Measurements from ENCODE around the gene TFF2.

TFF2 gene

DNA sequence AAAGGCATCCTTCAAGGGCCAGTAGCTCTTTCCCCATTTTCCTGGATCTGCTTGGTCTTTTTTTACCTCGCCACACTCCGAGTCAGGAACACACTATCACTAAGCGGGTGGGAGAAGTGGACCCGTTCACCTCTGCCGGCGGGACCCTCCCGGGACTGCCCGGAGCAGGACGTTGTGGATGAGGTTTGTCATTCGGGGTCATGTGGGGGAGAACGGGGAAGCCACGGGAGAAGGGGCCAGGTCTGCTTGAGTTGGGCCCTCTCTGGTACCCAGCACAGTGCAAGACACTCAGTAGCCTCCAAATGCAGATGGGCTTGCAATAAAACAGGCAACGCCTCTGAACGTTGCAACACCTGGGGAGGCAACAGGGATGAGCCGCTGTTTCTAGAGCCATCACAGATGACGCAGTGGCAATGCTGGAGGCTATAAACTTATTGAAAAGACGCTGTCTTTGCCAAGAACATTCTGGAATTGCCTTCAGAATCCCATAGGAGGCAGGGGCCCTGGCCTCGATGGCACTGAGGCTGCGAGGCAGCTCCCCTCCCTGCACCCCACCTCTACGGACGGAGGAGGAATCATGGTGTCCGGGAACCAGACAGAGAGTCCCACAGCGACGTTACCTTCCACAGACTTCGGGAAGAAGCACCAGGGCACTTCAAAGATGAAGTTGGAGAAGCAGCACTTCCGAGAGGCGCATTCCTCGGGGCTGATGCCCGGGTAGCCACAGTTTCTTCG is 3.8 kb downstream of the TFF2 start:
- no peak for DNase-seq (ENCODE audit: low read depth)

DNA sequence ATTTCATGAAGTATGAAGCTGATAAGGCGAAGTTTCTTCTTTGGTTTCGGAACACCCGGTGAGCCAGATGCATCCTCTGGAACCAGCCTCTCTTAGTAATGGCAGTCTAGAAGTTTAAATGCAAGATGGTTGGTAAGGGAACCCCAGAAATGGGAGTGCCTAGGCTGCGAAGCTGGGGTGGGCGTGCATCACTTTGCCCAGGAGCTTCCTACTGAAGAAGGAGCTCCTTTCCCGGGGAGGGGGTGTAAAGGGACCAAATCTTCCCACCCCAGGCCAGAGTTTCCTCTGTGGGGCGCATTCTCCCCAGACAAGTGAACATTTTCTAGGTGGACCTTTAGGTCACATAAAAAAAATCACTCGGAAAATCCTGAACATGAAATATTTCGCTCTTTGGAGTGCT is 4.4 kb downstream of the TFF2 start:
- no peak for DNase-seq (ENCODE audit: low read depth)

DNA sequence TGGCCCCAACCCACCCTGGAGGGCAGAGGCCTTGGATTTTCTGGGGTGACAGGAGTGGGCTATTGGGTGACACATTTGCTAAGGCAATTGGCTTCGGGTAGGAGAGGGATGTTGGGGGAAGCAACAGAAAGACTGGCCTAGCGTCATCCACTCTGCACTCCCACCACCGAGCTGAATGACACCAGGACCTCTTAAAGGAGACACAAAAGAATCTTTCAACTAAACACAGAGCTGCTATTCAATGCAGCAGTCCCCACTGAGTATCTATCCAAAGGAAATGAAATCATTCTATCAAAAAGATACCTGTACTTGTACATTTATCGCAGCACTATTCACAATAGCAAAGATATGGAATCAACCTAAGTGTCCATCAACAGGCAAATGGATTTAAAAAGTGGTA is 6.2 kb downstream of the TFF2 start:
- no peak for DNase-seq (ENCODE audit: low read depth)

DNA sequence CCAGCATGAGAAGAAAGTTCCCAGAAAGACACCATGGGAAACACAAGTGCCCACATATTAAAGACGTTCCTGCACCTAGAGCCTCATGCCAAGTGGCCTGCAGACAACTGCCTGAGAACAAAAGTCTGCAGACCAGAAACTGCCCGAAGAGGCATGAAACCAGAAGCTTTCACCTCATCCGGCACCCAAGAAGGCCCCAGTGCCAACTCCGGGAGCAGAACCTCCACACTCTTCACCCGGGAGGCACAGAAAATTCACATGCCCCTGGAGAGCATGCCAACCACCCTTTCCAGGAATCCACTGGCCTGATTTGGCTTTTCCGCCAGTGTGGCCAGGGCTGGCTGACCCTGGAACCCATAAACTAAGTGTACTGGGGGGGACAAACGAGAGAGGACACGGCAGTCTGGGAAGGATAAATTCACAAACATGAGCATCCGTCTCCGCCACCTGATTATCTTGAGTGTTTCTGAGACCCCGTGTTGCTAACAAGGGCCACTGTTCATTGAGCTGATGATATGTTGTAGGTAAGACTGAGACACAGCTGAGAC is 6.8 kb downstream of the TFF2 start:
- no peak for DNase-seq (ENCODE audit: low read depth)

DNA sequence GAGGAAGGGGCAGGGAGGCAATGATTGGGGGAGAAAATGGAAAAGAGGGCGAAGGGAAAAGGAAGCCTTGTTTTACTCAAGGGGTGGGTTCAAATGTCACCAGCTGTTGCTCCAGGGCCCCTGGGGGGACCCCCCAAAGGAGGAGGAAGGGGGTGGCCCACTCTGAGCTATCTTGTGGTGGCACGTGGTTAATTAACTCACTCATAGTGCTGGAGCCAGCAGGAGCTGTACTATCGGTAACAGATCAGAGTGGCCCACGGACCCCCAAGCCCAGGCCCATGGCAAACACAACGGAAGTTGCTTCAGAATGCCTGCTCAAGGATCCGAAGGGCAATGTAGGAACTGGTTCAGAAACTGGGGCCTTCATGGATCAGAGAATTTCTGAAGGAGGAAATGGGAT is 7.2 kb downstream of the TFF2 start:
- no peak for DNase-seq (ENCODE audit: low read depth)

DNA sequence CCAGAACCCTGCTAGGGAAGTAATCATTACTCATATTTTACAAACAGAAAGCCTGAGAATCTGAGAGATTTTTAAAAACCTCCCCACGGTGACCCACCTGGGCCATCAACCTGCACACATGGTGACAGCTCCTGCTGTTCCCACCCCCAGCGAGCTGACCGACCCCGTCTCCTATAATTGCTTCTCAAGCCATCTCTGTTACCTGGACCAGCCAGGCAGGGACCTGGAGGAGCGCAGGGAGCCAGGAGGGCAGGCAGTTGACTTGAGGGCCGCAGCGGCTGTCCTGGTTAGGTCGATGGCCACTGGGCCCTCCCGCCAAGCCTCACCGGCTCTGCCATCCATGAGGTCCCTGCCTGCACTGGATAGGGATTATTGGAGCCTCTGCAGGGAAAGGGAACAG is 7.7 kb downstream of the TFF2 start:
- no peak for DNase-seq (ENCODE audit: low read depth)

DNA sequence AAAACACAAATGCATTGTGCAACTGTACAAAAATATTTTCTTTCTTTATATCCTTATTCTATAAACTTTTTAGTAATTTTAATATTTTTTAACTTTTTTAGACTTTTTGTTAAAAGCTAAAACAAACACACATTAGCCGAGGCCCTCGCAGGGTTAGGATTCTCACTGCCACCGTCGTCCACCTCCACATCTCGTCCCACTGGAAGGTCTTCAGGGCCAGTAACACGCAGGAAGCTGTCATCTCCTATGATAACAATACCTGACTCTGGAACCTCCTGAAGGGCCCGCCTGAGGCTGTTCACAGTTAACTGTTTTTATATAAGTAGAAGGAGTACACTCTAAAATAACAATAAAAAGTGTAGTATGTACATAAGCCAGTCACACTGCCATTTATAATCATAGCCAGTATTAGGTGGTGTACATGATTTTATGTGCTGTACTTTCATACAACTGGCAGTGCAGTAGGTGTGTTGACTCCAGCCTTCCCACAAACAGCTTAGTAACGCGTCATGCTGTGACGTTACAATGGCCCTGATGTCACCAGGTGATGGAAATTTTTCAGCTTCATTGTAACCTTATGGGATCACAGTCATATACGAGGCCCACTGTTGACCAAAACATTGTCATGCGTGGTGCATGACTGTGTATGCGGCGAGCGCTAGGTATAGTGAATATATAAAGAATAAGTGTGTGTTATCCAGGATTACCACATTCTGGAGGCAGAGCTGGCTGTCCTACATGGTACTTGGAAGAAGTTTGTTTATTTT is 8.8 kb downstream of the TFF2 start:
- DNase-seq (ENCODE audit: low read depth): no peak

DNA sequence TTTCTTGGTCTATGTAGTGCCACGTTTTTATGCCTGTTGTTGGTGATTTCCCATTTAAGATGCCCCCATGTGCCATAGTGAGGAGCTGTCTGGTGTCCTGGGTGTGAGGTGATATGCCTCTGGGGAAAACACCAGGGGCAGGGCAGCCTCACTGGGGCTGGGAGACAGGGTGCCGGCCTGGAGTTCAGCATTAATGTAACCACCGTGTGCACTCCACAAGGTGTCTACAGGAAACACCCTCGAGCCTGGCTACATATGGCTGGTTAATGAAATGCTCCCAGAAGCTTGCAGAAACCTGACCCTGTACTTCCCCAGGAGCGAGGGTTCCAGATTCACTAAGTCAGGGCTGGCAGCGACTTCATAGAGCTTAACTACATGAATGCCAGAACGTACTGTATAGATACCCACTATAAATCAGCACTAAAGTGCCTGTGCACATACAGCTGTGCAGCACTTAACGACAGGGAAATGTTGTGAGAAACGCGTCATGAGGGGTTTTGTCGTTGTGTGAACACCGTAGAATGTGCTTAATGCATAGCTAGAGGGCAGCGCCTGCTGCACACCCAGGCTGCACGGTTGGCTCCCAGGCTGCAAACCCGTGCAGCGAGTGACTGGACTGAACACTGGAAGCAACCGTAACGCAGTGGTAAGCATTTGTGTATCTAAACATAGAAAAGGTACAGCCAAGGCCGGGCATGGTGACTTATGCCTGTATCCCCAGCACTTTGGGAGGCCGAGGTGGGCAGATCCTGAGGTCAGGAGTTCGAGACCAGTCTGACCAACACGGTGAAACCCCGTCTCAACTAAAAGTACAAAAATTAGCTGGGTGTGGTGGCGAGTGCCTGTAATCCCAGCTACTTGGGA is 10.4 kb downstream of the TFF2 start:
- no peak for DNase-seq (ENCODE audit: low read depth)

DNA sequence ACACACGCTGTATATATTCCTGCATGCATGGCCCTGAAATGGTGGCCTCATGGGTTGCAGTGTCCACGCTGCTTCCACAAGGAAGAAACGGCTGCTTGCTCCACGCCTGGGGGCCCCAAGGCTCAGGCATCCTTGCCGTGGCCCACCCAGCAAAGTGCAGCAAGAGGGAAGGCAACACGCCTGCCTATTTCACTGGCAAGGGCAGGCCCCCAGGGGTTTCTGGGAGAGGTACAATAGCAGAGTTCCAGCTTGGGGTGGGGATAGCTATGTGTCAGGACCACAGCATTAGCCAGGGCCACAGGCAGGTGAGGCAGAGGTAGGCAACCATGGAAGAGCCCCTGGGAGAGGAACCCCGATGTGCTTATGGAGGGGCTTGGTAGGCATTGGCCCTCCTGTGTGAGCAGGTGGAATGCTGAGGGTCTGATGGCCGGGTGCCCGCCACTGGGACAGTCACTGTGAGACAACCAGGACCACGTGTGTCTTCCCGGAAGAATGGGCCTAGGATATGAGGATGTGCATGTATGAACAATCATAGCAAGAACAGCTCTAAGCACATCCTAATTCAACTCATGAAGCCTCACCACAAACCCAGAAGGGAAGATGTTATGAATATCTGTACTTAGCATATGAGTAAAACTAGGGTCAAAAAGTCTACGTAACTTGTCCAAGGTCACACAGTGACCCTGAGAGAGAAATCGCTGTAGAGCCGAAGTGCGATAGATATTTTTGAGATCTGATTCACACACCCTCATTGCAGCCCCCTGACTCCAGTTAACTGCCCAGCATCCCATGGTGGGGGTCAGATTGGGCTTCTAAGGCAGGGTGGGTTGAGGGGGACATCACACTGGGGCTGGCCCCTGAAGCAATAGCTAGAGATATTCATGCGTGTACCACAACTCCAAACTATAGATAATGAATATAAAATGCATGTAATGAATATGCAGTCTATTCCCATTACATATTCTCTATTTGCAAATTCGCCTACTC is 11.8 kb downstream of the TFF2 start:
- no peak for DNase-seq (ENCODE audit: low read depth)

DNA sequence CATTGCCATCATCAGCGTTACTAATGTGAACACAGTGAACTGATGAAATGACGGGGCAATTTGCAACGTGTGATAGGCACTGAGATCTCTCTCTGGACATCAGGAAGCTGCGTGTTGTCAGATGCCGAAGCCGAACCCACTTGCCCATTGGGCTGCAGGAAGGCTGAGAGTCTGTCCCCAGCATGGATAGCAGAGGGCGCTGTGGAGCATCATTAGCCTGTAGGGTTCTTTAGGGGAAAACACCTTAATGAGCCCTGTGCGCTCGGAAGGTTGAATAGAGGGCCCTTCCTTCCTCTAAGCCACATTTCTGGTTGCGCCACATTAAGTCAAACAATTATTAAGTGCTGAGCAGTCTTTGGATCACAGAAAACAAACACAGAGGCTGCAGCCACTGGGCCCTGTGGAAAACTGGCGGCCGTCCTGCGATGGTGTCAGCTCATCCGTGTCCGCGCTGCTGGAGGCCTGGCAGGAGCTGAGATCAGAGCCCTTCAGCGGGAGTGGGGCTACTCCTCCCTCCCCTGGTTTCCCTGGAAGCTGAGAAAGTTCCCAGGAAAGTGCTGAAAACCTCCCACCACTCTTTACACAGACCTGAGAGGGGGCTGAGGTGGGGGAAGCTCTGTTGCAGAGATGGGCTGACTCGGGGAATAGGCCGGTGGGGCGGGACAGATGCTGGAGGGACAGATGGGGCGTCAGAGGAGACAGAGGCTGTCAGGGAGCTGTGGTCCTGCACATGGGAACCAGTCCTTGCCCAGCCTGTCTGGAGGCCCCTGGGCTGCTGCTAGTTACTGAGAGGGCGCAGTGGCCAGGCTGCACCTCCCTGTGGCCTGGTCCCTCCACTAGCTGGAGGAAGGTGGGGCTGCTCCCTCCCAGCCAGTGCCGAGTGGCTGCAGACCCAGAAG is 12.7 kb downstream of the TFF2 start:
- peak; percentile 70 for DNase-seq (ENCODE audit: low read depth)

DNA sequence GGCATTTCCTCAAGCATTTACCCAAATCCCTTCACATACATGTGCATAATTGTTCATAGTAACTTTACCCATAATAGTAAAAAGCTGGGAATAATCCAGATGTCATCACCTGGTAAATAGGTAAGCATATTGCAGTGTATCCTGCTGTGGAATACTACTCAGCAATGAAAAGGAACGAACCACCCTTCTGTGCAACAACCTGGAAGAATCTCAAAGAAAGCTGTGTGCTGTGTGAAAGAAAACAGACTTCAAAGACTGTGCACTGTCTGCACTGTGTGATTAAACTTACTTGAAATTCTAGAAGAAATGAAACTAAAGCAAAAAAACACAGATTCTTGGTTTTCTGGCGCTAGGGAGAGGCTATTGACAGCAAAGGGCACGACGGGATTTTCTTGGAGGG is 13.5 kb downstream of the TFF2 start:
- no peak for DNase-seq (ENCODE audit: low read depth)

DNA sequence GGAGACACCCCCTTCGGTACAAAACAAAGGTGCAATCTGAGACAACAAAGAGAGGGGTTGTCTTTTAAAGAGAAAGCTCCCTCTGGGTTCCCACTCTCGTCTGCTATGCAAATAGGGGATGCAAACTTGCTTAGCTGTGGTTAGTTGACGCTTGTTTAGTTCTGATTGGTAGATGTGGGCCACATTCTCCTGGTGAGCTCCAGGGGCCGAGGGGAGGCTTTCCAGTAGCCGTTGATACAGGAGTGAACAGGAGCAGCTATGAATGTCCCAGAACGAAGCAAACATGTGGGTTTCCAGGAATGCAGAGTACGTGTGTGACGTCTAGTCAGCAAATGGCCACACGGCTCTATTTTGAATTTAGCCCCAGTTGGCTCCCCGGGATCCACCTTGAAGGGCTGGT is 14.7 kb downstream of the TFF2 start:
- no peak for DNase-seq (ENCODE audit: low read depth)

DNA sequence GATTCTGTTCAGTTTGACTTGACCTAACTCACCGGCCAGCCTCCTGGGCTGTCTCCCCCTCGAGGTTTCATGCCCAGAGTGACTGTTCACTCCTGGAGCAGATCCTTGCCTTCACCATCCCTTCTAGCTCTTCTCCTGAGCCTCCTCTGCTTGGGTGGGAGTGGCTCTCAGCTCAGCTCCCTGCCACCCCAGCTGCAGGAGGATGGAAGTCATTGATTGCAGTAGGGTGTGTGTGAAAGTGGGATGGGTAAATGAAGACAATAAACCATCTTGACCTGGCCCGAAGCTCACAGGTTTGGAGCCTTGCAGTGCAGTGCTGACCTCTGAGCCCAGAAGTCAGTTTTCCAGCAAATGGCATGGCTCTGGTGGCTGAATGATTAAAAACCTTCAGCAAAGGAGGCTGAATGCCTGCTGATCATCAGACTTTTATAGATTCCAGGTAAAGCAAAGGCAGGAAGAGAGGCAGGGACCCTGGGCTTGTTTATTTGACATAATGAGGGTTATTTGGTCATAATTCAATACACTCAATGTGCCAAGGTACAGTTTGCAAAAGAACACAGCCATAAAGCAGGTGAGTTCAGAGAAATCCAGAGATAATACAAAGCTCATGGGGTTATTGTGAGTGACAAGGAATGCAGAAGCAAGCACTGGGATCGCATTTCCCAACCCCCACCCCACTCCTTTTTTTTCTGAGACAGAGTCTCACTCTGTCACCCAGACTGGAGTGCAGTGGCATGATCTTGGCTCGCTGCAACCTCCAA is 18.1 kb downstream of the TFF2 start:
- no peak for DNase-seq (ENCODE audit: low read depth)

DNA sequence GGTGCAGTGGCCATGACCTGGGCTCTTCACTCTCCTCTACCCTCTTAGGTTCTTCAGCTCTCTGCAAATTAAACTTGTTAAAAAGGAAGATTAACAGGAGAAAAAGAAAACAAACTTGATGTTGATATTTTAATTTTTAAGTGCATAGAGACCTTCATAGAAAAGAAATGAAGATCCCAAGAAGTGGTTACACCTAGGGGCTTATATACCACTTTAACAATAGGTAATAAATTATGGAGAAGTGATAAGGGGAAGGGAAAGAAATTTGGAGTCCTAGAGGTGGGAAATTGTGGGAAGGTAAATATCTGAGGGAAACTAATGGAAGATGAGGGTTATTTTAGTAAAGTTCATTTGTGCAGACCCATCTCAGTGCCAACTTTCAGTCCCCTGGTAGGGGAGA is 19.1 kb downstream of the TFF2 start:
- no peak for DNase-seq (ENCODE audit: low read depth)

DNA sequence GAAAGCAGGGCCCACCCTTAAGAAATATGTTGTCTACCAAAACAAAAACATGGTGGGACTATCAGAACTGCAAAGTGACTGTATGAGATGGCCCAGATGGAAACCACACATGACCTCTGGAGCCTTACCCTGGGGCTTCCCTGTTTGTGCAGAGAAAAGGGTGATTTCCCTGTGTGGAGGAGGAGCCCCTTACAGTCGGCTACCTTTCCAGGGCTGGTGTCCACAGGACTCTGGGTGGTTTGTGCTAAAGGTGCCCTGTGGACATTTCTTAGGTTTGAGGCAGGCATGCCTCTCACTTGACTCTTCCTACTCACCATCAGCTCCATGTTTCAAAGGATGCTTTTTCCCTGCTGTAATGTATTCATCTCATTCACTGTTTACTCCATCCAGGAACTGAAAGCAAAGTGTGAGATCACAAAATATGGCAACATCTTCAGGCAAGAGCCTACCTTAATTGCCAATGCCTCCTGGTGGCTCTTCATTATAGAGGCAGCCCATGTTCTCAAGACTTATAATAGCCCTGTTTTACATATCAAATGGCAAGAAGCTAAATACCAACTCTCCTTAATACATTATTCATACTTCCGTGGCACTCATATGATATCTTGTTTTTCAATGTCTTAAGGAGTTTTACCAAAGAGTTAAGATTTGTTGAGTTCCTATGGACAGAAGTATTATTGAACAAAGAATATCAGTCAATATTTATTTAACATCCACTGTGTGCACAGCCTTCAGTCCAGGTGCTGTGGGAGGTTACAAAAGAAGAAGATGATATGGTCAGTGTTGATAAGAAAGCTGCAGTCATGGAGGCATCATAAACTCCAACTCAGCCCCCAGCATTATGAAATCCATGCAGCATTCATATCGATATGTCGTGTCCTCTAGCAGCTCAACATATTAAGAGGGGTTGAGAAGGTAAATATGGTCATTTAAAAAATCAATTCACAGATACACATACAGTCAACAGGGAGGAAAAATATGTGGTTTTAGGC is 20.1 kb downstream of the TFF2 start:
- no peak for DNase-seq (ENCODE audit: low read depth)

DNA sequence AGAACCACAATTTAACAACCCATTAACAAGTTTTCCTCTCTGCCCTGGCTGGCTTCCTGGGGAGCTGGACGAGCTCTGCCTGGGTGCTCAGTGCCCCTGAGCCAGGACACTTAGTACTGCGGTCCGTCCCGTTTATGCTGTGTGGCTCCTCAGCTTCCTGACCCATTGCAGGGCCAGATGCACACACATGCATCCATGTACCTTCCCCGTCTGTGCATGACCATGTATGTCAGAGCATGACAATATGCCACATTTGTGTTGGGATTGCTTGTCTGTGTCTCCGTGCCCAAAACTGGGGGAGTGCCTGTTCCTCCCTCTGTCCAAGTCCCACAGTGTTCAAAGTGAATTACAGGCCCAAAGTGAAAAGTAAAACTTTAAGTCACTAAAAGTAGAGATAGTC is 25.9 kb downstream of the TFF2 start:
- DNase-seq (ENCODE audit: low read depth): no peak

DNA sequence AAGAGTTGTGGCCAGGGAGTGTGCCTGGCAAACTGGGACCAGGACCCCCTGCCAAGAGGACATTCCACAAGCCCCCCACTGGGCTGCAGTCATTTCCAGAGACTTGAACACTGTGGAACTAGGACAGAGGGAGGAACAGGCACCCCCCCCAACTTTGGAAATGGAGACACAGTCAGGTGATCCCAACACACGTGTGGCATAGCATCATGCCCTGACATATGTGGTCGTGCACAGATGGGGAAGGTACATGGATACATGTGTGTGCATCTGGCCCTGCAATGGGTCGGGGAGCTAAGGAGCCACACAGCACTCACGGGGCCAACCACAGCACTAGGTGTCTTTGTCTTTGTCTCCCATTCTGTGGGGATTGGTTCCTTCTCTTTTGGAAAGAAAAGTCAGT is 28.9 kb downstream of the TFF2 start:
- DNase-seq (ENCODE audit: low read depth): no peak

DNA sequence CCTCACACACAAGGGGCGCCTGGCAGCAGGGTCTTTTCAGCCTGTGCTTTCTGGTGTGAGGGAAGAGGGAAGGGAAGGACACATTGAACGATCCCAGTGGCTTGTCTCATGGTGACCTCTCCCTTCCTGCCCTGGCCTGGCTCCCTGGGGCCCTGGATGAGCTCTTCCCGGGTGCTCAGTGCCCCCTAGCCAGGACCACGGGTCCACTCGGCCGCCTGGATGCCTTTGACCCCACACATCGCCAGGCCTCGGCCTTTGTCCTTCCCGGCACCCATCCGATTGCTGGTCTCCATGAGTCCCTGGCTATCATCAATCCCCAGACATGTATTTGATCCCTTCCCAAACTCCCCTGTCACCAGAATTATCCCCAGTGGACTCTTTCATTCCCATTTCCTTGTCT is 29.6 kb downstream of the TFF2 start:
- DNase-seq (ENCODE audit: low read depth): no peak

Data from T follicular helper cell (primary cell).